NCI-H526 (cell line): ENCODE data around the gene ENTPD1.
"Not testable (repeated sequence)": the region's sequence is repeated elsewhere in the genome, so short reads cannot be mapped to it uniquely, and the experiment has no call there.

Experiments
- DNase-seq, 2 experiments: peaks; one replicate each; lab custom pipeline; 2025; lab: John Stamatoyannopoulos, UW

The ENTPD1 gene

DNA sequence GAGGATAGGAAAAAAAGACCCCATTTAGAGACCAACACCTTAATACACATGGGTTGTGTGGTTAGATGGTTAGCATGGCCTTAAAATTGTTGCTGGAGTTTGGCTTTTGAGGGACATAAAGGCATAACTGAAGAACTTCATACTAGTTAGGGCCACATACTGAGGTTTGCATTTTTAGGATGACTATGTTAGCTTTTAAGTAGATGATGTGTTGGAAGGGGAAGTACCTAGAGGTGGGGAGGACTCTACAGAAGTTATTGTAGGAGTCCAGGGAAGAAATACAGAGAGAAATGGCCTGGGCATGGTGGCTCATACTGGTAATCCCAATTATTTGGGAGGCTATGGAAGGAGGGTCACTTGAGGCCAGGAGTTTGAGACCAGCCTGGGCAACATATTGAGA lies 40.5 kb downstream of the ENTPD1 start:
- DNase-seq, result no peak

DNA sequence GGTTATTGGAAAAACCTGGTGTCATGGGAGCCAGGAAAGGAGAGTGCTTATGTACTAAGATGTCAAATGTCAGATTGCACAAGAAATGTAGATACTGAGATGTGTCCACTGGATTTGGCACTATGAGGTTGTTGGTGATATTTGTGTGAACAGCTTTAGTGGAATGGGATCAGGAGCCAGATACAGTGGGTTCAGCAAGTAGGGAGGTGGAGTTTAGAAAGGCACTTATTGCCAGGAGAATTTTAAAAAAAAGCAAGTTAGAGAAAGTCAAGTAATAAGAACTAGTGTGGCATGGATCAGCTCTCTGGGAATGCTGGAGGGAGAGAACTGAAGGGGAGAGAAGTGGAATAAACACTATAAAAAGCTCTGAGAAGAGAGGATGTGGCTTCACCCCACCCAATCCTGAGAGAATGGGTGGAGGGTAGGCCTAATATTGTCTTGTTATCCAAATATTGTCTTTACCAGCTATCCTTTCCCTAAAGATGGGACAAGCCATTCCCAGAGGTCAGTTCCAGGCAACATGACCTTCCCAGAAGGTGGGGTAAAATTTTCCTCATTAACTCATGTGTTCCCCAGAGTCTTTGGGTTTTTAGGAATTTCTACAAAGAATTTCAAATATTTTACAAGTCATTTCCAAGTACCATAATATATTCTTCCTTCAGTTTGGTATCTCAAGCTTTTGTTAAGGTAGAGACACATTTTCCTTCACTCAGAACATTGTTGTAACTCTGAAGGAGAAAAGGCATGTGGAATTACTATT lies 42.3 kb downstream of the ENTPD1 start:
- DNase-seq, result no peak

DNA sequence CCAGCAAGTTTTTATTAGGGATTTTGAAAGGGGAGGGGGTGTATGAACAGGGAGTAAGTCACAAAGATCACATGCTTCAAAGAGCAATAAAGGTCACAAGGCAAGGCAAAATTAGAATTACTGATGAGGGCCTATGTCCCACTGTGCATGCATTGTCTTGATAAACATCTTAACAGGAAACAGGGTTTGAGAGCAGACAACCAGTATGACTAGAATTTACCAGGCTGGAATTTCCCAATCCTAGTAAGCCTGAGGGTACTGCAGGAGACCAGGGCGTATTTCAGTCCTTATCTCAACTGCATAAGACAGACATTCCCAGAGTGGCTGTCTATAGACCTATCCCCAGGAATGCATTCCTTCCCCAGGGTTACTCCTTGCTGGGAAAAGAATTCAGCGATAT lies 44.3 kb downstream of the ENTPD1 start:
- DNase-seq, result not testable (repeated sequence)

DNA sequence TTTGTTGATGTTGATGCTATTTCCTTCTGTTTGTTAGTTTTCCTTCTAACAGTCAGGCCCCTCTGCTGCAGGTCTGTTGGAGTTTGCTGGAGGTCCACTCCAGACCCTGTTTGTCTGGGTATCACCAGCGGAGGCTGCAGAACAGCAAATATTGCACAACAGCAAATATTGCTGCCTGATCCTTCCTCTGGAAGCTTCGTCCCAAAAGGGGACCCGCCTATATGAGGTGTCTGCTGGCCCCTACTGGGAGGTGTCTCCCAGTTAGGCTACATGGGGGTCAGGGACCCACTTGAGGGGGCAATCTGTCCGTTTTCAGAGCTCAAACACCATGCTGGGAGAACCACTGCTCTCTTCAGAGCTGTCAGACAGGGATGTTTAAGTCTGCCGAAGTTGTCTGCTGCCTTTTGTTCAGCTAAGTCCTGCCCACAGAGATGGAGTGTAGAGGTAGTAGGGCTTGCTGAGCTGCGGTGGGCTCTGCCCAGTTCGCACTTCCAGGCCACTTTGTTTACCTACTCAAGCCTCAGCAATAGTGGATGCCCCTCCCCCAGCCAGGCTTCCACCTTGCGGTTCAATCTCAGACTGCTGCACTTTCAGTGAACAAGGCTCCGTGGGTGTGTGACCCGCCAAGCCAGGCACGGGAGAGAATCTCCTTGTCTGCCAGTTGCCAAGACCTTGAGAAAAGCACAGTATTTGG lies 50.9 kb downstream of the ENTPD1 start:
- not testable (repeated sequence) for DNase-seq

DNA sequence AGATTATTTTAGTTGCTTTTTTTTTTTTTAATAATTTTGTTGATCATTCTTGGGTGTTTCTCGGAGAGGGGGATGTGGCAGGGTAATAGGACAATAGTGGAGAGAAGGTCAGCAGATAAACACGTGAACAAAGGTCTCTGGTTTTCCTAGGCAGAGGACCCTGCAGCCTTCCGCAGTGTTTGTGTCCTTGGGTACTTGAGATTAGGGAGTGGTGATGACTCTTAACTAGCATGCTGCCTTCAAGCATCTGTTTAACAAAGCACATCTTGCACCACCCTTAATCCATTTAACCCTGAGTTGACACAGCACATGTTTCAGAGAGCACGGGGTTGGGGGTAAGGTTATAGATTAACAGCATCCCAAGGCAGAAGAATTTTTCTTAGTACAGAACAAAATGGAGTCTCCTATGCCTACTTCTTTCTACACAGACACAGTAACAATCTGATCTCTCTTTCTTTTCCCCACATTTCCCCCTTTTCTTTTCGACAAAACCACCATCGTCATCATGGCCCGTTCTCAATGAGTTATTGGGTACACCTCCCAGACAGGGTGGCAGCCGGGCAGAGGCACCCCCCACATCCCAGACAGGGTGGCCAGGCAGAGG lies 52.8 kb downstream of the ENTPD1 start:
- not testable (repeated sequence) for DNase-seq

DNA sequence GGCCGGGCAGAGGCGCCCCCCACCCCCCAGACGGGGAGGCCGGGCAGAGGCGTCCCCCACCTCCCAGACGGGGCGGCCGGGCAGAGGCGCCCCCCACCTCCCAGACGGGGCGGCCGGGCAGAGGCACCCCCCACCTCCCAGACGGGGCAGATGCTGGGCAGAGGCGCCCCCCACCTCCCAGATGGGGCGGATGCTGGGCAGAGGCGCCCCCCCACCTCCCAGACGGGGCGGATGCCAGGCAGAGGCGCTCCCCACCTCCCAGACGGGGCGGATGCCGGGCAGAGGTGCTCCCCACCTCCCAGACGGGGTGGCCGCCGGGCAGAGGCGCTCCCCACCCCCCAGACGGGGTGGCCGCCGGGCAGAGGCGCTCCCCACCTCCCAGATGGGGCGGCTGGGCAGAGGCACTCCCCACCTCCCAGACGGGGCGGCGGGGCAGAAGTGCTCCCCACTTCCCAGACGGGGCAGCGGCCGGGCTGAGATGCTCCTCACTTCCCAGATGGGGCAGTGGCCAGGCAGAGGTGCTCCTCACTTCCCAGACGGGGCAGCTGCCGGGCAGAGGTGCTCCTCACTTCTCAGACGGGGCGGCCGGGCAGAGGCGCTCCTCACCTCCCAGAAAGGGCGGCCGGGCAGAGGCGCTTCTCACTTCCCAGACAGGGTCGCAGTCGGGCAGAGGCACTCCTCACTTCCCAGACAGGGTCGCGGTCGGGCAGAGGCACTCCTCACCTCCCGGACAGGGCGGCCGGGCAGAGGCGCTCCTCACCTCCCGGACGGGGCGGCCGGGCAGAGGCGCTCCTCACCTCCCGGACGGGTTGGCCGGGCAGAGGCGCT lies 53.6 kb downstream of the ENTPD1 start:
- no peak for DNase-seq

DNA sequence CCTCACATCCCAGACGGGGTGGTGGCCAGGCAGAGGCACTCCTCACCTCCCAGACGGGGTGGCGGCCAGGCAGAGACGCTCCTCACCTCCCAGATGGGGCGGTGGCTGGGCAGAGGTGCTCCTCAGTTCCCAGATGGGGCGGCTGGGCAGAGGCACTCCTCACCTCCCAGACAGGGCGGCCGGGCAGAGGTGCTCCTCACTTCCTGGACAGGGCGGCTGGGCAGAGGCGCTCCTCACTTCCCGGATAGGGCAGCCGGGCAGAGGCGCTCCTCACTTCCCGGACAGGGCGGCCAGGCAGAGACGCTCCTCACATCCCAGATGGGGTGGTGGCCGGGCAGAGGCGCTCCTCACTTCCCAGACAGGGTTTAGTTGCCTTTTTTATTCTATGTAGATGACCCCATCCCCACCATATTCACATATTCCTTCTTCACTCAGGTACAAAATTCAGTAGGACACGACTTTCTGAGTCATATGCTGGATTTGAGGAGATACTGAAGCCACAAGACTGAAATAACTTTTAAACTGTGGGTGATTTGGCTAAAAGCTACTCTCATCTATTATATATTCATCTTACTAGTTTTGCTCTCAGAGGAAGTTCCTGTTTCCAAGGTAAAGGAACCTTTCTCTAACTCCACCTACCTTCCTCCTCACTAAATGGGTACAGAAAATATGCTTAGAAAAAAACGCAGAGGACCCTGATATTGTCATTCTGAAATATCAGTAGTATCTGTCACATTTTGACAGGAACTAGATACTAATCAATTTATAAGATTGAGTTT lies 54.4 kb downstream of the ENTPD1 start:
- DNase-seq, result no peak

DNA sequence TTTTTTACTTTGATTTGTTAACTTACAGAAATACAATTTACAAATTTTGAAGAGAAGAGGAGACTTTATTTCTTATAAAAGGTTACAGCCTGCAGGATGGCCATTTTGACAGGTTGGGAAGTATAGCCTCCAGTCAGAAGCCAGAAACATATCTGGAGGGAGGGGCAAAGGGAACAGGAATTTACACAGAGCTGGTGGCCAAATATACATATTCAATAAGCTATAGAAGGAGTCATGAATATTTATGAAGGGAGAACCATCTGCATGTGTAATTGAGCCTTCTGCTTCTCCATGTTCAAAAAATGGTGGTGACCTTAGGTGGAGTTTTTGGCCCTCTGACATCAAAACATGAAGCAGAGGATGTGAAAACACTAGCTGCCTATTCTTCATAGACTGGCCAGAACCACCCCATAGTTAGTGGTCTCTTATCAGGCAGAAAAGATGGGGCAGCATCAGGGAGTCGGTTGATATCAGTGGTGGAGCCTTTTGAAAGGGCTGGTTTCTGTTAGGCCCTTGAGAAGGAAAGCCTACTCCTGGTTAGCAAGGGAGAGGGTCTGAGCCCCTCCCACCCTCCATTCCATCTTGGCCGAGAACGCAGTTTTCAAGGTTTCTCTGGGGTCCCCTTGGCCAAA lies 57.2 kb downstream of the ENTPD1 start:
- no peak for DNase-seq

DNA sequence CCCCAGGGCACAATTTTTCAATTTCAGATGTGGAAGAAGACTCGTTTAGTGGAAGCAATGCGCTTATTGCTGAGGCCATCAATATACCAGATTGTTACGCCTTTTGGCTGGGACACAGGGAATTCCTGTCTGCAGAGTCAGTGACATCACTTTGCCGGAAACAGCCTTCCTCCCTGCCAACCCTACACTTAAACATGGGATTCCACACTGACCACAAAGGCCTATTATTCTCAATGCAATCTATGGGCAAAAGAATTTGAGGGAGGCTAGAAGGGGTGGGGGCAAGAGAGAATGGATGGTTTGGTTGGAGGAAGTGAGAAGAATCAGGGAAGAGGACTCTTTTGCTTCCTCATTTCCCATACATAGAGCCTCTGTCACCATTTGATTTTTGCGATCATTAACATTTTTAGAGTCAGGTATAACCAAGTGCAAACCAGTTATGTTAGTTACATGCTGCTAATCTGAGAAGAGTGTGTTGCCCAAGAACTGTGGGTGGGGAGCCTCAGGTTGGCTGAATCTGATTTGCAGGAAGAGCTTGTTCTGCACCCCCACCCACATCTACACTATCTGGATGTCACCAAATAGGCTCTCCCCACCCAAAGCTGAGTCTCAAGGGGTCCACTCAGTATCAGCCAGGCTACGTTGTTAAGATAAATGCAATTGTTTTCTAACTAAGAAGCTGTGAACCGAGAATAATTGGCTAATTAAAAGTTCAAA lies 58.2 kb downstream of the ENTPD1 start:
- DNase-seq, result no peak

DNA sequence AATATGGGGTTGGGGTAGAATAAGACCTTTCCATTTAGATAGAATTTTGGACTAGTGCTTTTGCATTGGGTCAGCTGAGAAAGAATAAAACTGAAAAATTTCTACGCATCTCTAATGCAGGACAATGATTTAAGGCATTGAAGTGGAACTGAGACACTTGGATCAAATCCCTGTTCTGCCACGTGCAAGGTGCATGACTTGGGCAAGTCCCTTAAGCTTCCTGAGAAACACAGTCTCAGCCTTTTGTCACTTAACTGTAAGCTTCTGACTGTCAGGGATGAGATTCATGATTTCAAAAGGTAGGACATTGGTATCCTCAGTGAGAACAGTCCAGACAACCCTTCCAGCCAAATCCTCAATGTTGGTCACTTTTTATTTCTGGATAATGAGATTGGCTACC lies 59.2 kb downstream of the ENTPD1 start:
- DNase-seq, result no peak

DNA sequence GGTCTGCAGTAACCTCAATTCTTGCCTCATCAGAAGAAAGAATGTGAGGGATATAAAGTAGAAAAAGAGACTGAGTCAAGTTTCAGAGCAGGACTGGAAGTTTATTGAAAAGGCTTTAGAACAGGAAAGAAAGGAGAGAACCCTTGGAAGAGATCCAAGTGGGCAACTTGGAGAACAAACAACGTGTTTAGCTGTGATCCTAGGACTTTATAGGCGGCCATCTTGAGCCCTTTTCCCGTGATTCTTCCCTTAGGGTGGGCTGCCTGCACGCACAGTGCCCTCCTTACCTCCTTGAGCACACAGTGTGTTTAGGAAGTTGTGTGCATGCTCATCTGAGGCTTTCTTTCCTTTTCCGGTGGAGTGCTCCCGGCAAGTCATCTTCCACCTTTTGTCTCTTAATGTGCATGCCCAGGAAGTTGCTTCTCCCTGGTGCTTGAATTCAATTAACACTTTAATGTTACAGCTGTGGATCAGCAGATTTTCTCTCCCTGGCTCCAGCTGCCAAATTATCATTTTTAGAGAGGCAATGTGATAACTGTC lies 59.8 kb downstream of the ENTPD1 start:
- DNase-seq, result no peak

DNA sequence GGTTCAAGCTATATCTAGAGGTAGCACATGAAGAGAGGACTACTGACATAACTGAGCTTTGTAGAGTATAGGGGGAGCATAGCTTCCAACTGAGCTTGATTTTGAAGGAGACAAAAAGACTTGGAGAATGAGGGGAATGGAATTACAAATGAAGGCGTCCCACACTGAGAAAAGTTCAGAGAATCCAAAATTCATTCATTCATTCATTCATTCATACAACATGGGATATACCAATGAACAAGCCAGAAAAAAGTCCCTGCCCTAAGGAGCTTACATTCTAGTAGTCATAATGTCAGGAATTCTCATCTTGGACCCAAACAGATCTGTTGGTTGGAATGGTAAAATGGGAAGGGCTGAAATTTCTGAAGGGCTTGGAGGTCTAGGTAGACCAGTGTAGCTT lies 62.0 kb downstream of the ENTPD1 start:
- no peak for DNase-seq

DNA sequence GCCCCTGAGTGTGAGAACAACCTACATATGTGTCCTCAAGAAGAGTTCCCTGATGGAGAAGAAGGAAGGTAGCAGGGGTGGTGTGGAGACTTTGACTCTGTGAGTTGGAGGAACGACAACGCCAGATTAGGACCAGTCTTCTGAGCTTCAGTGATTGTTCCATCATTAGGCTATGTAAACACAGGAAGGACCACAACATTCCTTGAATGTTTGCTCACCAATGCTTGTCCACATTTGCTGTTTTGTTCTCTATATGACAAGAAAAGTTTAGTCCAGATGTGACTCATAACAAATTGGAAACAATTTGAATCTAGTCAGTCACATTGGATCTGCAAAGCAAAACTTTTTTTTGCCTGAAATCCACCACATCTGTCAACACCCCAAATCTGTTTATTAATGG lies 62.7 kb downstream of the ENTPD1 start:
- DNase-seq, result no peak

DNA sequence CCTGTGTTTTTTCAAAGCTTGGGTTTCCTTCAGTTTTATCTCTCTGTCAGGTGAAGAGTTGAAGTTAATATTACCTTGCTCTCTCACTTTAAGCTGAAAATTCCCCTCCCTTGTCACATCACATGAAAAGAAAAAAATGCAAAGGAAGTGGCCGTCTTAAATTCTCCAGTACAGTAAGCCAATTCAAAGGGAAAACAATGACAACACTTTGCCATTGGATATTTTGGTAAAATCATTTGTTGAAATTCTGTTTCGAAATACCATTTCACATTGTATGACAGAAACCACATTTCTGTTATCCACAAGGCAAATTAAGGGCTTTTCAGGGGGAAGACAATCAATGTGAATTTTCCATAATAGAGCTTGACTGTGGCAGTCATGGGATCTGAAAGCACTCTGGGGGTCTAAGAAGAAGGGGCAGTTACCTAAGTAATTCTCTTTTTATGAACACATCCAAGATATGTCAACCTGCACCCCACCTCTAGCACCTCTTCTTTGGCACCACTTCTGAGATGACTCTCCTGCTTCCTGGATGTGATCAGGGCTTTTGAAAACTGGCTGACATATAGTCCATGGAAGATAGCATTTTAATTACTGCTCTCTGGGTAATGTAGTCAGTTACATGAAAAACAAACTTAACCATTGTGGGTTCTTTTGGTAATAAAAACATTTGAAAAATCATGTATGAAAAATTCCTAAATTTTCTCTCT lies 63.8 kb downstream of the ENTPD1 start:
- DNase-seq, result no peak

DNA sequence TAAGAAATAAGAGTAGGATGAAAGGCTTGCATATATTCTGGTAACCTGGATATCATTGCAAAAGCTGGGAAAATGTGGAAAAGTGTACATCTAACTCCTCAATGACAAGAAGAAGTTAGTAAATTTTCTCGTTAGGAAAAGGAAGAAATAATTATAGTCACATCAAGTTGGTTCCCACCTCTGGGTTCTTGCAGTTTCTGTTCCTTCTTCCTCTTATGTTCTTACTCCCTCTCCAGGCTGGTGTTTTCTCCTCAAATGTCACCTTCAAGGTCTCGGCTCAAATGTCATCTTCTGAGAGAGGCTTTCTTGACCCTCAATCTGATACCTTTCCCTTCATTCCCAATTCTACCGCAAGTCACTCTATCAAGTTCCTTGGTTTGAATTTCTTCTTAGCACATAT lies 64.4 kb downstream of the ENTPD1 start:
- DNase-seq, result no peak

DNA sequence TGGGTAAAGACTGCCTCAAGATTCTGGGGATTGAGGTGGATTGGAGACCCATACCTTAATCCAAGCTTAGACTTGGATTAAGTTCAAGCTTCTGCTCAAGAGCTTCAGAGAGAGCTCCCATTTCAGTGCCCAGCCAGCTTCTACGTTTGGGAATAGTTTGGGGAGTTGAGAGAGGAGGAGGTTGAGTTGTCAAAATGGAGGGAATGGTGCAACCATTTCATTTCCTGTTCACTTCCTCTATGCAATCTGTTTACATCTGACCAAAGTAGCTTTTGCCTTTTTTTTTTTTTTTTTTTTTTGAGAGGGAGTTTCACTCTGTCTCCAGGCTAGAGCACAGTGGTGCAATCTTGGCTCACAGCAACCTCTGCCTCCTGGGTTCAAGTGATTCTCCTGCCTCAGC lies 65.8 kb downstream of the ENTPD1 start:
- no peak for DNase-seq

DNA sequence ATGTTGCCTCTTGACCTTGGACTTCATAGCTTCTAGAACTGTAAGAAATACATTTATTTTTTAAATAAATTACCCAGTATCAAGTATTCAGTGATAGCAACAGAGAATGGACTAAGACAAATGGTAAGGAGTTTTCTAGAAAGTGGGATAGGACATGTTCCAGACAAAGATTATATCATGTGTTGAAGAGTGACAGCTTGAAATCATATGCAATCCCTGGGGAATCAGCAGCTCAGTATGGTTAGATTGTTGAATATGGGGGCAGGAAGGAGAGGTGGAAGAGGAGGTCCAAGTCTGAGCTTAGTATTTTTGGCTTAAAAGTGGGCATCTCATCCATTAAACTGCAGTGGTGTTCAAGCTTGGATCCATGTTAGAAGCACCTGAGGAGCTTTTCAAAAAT lies 74.1 kb downstream of the ENTPD1 start:
- DNase-seq, result no peak

DNA sequence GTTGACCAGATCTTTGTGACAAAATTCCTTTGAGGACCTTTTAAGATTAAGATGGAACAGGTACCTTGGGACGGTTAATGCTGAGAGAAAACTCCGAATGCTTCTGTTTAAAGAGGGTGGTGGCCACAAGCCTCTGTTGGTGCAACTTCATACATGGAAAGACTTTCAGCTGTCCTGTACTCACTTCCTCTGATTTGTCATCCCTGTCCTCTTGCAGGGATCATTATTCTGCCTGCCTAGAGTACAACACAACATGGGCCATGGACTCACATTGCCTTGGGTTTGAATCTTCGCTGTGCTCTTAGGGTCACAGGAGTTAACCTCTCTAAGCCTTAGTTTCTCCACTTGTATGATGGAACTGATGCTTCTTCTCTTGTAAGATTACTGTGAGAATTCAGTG lies 75.1 kb downstream of the ENTPD1 start:
- no peak for DNase-seq

DNA sequence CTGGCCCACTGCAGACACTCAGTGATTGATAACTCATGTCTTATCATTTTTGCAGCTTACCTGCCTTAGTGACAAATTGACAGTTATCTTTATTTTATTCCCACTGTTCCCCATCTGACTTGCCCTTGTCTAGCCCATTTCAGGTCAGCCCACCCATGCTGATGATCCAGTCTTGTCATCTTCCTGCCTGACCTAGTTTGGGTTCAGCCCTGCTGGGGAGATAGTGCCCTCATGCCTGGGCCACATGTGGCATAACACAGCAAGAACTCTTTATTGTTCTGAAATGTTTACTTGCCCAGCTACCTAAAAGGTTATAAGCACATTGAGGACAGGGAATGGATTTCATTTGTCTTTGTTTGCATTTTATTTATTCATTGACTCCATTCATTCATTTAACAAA lies 75.6 kb downstream of the ENTPD1 start:
- DNase-seq, result no peak
